Left ventricle myocardium inferior (tissue), 1 donor: Measurements from ENCODE around the gene CHD5. TPM values are rescaled to one million over a fixed set of nuclear protein-coding genes. Genes with fewer than 3 reads are reported as not detected.

Experiments
- DNase-seq: peaks from one replicate; pipeline ENCODE4 v3.0.0-alpha.2; 2020
- H3K27ac ChIP-seq: fragments of 200-600 bp; replicated peaks from 2 replicates; pipeline ENCODE4 v1.8.0; 2021
- H3K27me3 ChIP-seq: fragments of 200-600 bp; 2 replicates; pipeline ENCODE4 v1.8.0; 2021; ENCODE audit warnings: low read depth
- H3K36me3 ChIP-seq: fragments of 200-600 bp; 2 replicates; pipeline ENCODE4 v1.8.0; 2021
- H3K4me1 ChIP-seq: fragments of 200-600 bp; 2 replicates; pipeline ENCODE4 v1.8.0; 2021
- H3K4me3 ChIP-seq: fragments of 200-600 bp; 2 replicates; pipeline ENCODE4 v1.8.0; 2021; ENCODE audit warnings: mild to moderate bottlenecking, moderate library complexity
- H3K9me3 ChIP-seq: fragments of 200-600 bp; replicated peaks from 2 replicates; pipeline ENCODE4 v1.8.0; 2021
- CTCF ChIP-seq: fragments of 200-600 bp; IDR thresholded peaks from 2 replicates; pipeline ENCODE4 v1.8.0; 2021; ENCODE audit warnings: antibody characterized with exemption, mild to moderate bottlenecking, borderline replicate concordance
- intact Hi-C: fragments of 100-400 bp; cut with micrococcal nuclease; formaldehyde crosslinking; loops from one replicate; pipeline ENCODE4 v1.11.0; 2022
- total RNA-seq: library from RNA; stranded (reverse); fragmentation: NEBNext Ultra II Directional; extraction: Animal tissue kit (Norgen Biotek cat#: 25700); gene quantifications from one replicate; pipeline ENCODE4 v1.2.1, GENCODE V29; 2021
- donor health status: DM: no; HTN: yes; CAD: no; lungs with severe emphysema.

Gene CHD5
- total RNA-seq, 1 donor from 2014 or later, result 0.19 TPM

- peaks cover under 1% of the 10 kb centered on the region for H3K27me3 ChIP-seq
- peaks cover 36% of the 10 kb centered on the region for H3K9me3 ChIP-seq
- H3K4me1 ChIP-seq, result no peaks in the 10 kb centered on the region
- no peak for TF ChIP-seq CTCF
- no peak overlapping the region for H3K4me3 ChIP-seq
- H3K27ac ChIP-seq, result no peak overlapping the region
- DNase-seq, result no peak
- H3K36me3 ChIP-seq, result no peaks in the 10 kb centered on the region
- intact Hi-C loops, result no loop called here
Measured at GRCh38 chr1:6118415-6118814, 61.7 kb downstream of the CHD5 start.

- no peak overlapping the region for H3K4me3 ChIP-seq
- peaks cover 5% of the 10 kb centered on the region for H3K27me3 ChIP-seq
- peaks cover 36% of the 10 kb centered on the region for H3K9me3 ChIP-seq
- DNase-seq, result no peak
- H3K27ac ChIP-seq, result no peak overlapping the region
- no peaks in the 10 kb centered on the region for H3K36me3 ChIP-seq
- H3K4me1 ChIP-seq, result no peaks in the 10 kb centered on the region
- intact Hi-C loops, result no loop called here
- no peak for TF ChIP-seq CTCF
Measured at GRCh38 chr1:6117624-6118023, 62.5 kb downstream of the CHD5 start.

- peaks cover 11% of the 10 kb centered on the region for H3K27me3 ChIP-seq
- H3K36me3 ChIP-seq, result no peaks in the 10 kb centered on the region
- no peak overlapping the region for H3K4me3 ChIP-seq
- H3K9me3 ChIP-seq, result peaks cover 36% of the 10 kb centered on the region
- no peak overlapping the region for H3K27ac ChIP-seq
- DNase-seq, result no peak
- intact Hi-C loops, result no loop called here
- H3K4me1 ChIP-seq, result no peaks in the 10 kb centered on the region
- no peak for TF ChIP-seq CTCF
Measured at GRCh38 chr1:6117064-6117463, 63.1 kb downstream of the CHD5 start.

- Histone ChIP-seq H3K27ac (no peak overlapping the region), H3K4me3 (no peak overlapping the region), H3K4me1 (no peaks in the 10 kb centered on the region), H3K27me3 (peaks cover 20% of the 10 kb centered on the region), H3K36me3 (no peaks in the 10 kb centered on the region), H3K9me3 (peaks cover 36% of the 10 kb centered on the region)
- TF ChIP-seq CTCF, result no peak
- intact Hi-C loops, result no loop called here
- DNase-seq, result no peak
Measured at GRCh38 chr1:6116137-6116536, 64.0 kb downstream of the CHD5 start.

GRCh38 chr1:6113745-6114144 is 66.4 kb downstream of the CHD5 start:
- intact Hi-C loops, result no loop called here
- Histone ChIP-seq H3K4me3 (no peak overlapping the region), H3K9me3 (peaks cover 36% of the 10 kb centered on the region), H3K27ac (no peak overlapping the region), H3K36me3 (no peaks in the 10 kb centered on the region), H3K27me3 (peaks cover 44% of the 10 kb centered on the region), H3K4me1 (no peaks in the 10 kb centered on the region)
- no peak for DNase-seq
- TF ChIP-seq CTCF, result no peak

GRCh38 chr1:6113116-6113515 is 67.0 kb downstream of the CHD5 start:
- intact Hi-C loops, result no loop called here
- no peak for DNase-seq
- Histone ChIP-seq H3K36me3 (no peaks in the 10 kb centered on the region), H3K27ac (no peak overlapping the region), H3K4me3 (no peak overlapping the region), H3K9me3 (peaks cover 33% of the 10 kb centered on the region), H3K27me3 (peaks cover 50% of the 10 kb centered on the region), H3K4me1 (no peaks in the 10 kb centered on the region)
- TF ChIP-seq CTCF, result no peak
